Cerebellar nuclear complex (tissue), 1 donor: ENCODE data around the gene PRH2.

Experiments used
- DNase-seq, 2 experiments: peaks; one replicate each; lab custom pipeline; 2025; lab: John Stamatoyannopoulos, UW

Gene PRH2

DNA sequence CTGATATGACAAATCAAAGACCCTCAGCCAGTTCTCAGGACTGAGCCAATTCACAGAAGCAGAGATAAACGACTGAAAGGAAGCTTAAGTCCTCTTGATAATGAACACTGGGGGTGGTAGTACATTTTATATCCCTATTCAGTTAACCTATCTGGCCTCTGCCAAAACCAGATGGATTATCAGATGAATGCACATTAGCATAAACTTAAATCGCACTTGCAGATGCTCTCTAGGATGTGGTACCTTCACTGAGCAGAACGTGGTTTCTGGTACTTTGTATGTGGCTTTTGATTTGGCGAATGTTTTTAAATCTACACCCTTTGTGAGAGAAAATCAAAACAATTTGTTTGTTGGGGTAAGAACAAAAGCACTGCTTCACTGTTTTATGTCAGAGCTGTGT is 31.2 kb downstream of the PRH2 start:
- no peak for DNase-seq

GRCh38 chr12:10965476-10965875 is 36.4 kb downstream of the PRH2 start:
- DNase-seq: no peak

- DNase-seq: no peak
Observed at GRCh38 chr12:10966314-10966713, 37.3 kb downstream of the PRH2 start.

- no peak for DNase-seq
Observed at GRCh38 chr12:10967409-10967808, 38.4 kb downstream of the PRH2 start.

DNA sequence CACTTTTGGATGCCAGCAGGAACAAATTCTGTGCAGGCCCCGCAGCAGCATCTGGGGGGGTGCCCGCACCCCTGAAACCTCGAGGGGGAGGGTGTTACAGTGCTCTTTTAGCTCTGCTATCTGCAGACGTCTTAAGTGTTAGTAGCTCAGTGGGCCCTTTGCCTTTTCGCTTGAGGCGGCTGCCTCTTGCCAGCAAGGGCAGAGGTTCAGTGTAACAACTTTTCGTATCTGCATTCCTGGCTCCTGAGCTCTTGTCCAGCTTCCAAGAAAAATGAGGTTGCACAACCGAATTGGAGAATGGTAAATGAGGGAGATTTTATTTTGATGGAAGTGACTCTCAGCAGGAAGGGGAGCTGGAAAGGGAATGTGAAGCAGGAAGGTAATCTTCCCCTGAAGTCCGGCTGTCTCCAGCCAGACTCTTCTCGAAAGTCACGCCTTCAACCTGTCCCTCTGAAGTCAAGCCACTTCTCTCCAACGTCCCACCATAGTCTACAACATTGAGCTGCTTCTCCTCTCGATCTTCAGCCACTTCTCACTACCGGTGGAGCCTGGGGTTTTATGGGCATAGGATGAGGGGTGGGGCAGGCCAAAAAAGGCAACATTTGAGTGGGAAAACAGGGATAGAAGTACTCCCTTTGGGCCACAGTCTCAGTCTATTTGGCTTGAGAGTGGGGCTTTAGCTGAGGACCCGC is 39.9 kb downstream of the PRH2 start:
- DNase-seq: no peak

DNA sequence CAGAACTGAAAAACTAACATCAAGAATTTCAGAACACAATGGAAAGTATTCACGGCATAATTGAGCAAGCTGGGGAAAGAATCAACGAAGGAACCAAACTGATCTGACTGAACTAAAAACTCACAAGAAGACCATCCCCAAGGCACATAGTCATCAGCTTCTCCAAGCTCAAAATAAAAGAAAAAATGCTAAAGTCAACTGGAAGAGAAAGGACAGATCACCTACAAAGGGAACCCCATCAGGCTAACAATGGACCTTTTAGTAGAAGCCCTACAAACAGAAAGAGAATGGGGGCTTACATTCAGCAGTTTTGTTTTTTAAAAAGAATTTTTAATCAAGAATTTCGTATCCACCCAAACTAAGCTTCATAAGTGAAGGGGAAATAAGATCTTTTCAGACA is 45.9 kb downstream of the PRH2 start:
- no peak for DNase-seq

- DNase-seq: no peak
Observed at GRCh38 chr12:10982244-10982643, 53.2 kb downstream of the PRH2 start.
